HepG2 (cell line): ENCODE results near the gene C2CD2. TPM values are rescaled to one million over a fixed set of nuclear protein-coding genes. Genes with fewer than 3 reads are reported as not detected.

Experiments used
- ARID2 ChIP-seq: sonication (generic); formaldehyde crosslinking; IDR thresholded peaks from 2 replicates; pipeline ENCODE4 v1.8.1; 2022; ENCODE audit warnings: mild to moderate bottlenecking, missing genetic modification reagents, borderline replicate concordance
- CEBPB ChIP-seq: IDR thresholded peaks from 2 replicates; pipeline ENCODE4 v1.6.1; 2011; ENCODE audit warnings: low read depth, low read length, improper control_type of control experiment, borderline replicate concordance
- FOXP1 ChIP-seq, 2 experiments: fragments of 450-650 bp in 1 of 2; IDR thresholded peaks; 2 replicates each; pipeline ENCODE4 v1.6.1; 2017 to 2018; ENCODE audit warnings: antibody characterized with exemption in 1 of 2
- MEIS2 ChIP-seq: sonication (generic); formaldehyde crosslinking; IDR thresholded peaks from 2 replicates; pipeline ENCODE4 v1.9.0; 2021; ENCODE audit warnings: mild to moderate bottlenecking, missing genetic modification reagents
- NCOA2 ChIP-seq: sonication (generic); formaldehyde crosslinking; IDR thresholded peaks from 2 replicates; pipeline ENCODE4 v1.8.0; 2022; ENCODE audit warnings: inconsistent platforms
- NR1H2 ChIP-seq: sonication (generic); formaldehyde crosslinking; IDR thresholded peaks from 2 replicates; pipeline ENCODE4 v1.8.1; 2022; ENCODE audit warnings: low read depth, missing genetic modification reagents, borderline replicate concordance
- NR2C2 ChIP-seq: sonication (generic); formaldehyde crosslinking; IDR thresholded peaks from 2 replicates; pipeline ENCODE4 v1.4.0; 2020; ENCODE audit warnings: missing genetic modification reagents, mild to moderate bottlenecking, moderate library complexity, borderline replicate concordance
- RBAK ChIP-seq: sonication (generic); formaldehyde crosslinking; IDR thresholded peaks from 2 replicates; pipeline ENCODE4 v1.5.1; 2020; ENCODE audit warnings: mild to moderate bottlenecking, missing genetic modification reagents
- RELA ChIP-seq: sonication (generic); formaldehyde crosslinking; IDR thresholded peaks from 2 replicates; pipeline ENCODE4 v1.4.0; 2020; ENCODE audit warnings: missing genetic modification reagents
- SMC3 ChIP-seq: IDR thresholded peaks from 2 replicates; pipeline ENCODE4 v1.6.1; 2011; ENCODE audit warnings: low read length, improper control_type of control experiment
- YEATS4 ChIP-seq: sonication (generic); formaldehyde crosslinking; IDR thresholded peaks from 2 replicates; pipeline ENCODE4 v1.4.0; 2020; ENCODE audit warnings: missing genetic modification reagents, borderline replicate concordance
- ZBTB7A ChIP-seq: sonication (generic); formaldehyde crosslinking; IDR thresholded peaks from 2 replicates; pipeline ENCODE4 v1.8.0; 2022; ENCODE audit warnings: mild to moderate bottlenecking, missing genetic modification reagents
- ZNF256 ChIP-seq: sonication (generic); formaldehyde crosslinking; conservative IDR thresholded peaks from 2 replicates; pipeline ENCODE4 v1.4.0; 2020; ENCODE audit warnings: missing genetic modification reagents
- ZNF335 ChIP-seq: sonication (generic); formaldehyde crosslinking; IDR thresholded peaks from 2 replicates; pipeline ENCODE4 v1.4.0; 2020; ENCODE audit warnings: missing genetic modification reagents
- ZNF576 ChIP-seq: sonication (generic); formaldehyde crosslinking; IDR thresholded peaks from 2 replicates; pipeline ENCODE4 v1.4.0; 2020; ENCODE audit warnings: mild to moderate bottlenecking, missing genetic modification reagents
- ZNF782 ChIP-seq: sonication (generic); formaldehyde crosslinking; IDR thresholded peaks from 2 replicates; pipeline ENCODE4 v1.4.0; 2020; ENCODE audit warnings: missing genetic modification reagents, mild to moderate bottlenecking, borderline replicate concordance
- polyA plus RNA-seq, 8 experiments: library from polyadenylated mRNA; depleted of rRNA in 3 of 8; stranded (reverse) in 7 of 8; unstranded in 1 of 8; fragments of >200 nt; fragmentation: Illumina TruSeq in 4 of 8; extraction: Trizol in 4 of 8; gene quantifications; 2 replicates each; pipeline versions ENCODE4 v1.2.1 to v1.2.3, GENCODE V29; 2011 to 2016; ENCODE audit warnings: low read depth in 4 of 8, missing spikeins in 1 of 8, mixed read lengths in 1 of 8; ENCODE audit not compliant: insufficient read depth in 1 of 8
- total RNA-seq, 5 experiments: library from RNA; depleted of rRNA; stranded (reverse); fragments of >200 nt; fragmentation: Illumina TruSeq; extraction: Trizol; gene quantifications; 2 replicates each; pipeline ENCODE4 v1.2.3, GENCODE V29; 2016; ENCODE audit warnings: low read depth in 1 of 5
- TF ChIP-seq, protein P1 (sequence below): sonication (generic); formaldehyde crosslinking; IDR thresholded peaks from 2 replicates; pipeline ENCODE4 v1.5.1; 2020; ENCODE audit warnings: mild to moderate bottlenecking, missing genetic modification reagents, moderate library complexity
- TF ChIP-seq, protein P2 (sequence below): sonication (generic); formaldehyde crosslinking; IDR thresholded peaks from 2 replicates; pipeline ENCODE4 v1.4.0; 2020; ENCODE audit warnings: missing genetic modification reagents
- TF ChIP-seq, protein P3 (sequence below): IDR thresholded peaks from 2 replicates; pipeline ENCODE4 v1.6.1; 2016

The C2CD2 gene
- total and polyA plus RNA-seq, 2 of the 13 experiments (the other 11 are each of a cell fraction or from before 2014, with no cell fraction given), result 12.5 to 19.7 TPM

- TF ChIP-seq, protein P1, sequence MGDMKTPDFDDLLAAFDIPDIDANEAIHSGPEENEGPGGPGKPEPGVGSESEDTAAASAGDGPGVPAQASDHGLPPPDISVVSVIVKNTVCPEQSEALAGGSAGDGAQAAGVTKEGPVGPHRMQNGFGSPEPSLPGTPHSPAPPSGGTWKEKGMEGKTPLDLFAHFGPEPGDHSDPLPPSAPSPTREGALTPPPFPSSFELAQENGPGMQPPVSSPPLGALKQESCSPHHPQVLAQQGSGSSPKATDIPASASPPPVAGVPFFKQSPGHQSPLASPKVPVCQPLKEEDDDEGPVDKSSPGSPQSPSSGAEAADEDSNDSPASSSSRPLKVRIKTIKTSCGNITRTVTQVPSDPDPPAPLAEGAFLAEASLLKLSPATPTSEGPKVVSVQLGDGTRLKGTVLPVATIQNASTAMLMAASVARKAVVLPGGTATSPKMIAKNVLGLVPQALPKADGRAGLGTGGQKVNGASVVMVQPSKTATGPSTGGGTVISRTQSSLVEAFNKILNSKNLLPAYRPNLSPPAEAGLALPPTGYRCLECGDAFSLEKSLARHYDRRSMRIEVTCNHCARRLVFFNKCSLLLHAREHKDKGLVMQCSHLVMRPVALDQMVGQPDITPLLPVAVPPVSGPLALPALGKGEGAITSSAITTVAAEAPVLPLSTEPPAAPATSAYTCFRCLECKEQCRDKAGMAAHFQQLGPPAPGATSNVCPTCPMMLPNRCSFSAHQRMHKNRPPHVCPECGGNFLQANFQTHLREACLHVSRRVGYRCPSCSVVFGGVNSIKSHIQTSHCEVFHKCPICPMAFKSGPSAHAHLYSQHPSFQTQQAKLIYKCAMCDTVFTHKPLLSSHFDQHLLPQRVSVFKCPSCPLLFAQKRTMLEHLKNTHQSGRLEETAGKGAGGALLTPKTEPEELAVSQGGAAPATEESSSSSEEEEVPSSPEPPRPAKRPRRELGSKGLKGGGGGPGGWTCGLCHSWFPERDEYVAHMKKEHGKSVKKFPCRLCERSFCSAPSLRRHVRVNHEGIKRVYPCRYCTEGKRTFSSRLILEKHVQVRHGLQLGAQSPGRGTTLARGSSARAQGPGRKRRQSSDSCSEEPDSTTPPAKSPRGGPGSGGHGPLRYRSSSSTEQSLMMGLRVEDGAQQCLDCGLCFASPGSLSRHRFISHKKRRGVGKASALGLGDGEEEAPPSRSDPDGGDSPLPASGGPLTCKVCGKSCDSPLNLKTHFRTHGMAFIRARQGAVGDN (CRISPR knock-in tag), result peak; percentile 62
- TF ChIP-seq ZNF782 (CRISPR knock-in tag) (0 out of 2 replicates have a peak, but pooled peaks have one; percentile 35), RELA (CRISPR knock-in tag) (no peak), YEATS4 (CRISPR knock-in tag) (no peak), NR2C2 (CRISPR knock-in tag) (no peak), SMC3 (no peak), FOXP1 (IDR thresholded peaks at IDR 0.05) (no peak), FOXP1 (CRISPR knock-in tag; IDR thresholded peaks at IDR 0.05) (peak; percentile 63), NR1H2 (CRISPR knock-in tag) (no peak), ZNF256 (CRISPR knock-in tag) (no peak), RBAK (no peak), ARID2 (CRISPR knock-in tag) (no peak), MEIS2 (CRISPR knock-in tag) (no peak), ZNF576 (no peak), CEBPB (no peak), ZBTB7A (CRISPR knock-in tag) (peak; percentile 96), NCOA2 (peak; percentile 69), ZNF335 (no peak)
- TF ChIP-seq, protein P2, sequence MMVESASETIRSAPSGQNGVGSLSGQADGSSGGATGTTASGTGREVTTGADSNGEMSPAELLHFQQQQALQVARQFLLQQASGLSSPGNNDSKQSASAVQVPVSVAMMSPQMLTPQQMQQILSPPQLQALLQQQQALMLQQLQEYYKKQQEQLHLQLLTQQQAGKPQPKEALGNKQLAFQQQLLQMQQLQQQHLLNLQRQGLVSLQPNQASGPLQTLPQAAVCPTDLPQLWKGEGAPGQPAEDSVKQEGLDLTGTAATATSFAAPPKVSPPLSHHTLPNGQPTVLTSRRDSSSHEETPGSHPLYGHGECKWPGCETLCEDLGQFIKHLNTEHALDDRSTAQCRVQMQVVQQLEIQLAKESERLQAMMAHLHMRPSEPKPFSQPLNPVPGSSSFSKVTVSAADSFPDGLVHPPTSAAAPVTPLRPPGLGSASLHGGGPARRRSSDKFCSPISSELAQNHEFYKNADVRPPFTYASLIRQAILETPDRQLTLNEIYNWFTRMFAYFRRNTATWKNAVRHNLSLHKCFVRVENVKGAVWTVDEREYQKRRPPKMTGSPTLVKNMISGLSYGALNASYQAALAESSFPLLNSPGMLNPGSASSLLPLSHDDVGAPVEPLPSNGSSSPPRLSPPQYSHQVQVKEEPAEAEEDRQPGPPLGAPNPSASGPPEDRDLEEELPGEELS (CRISPR knock-in tag), result peak; percentile 83
- TF ChIP-seq, protein P3, sequence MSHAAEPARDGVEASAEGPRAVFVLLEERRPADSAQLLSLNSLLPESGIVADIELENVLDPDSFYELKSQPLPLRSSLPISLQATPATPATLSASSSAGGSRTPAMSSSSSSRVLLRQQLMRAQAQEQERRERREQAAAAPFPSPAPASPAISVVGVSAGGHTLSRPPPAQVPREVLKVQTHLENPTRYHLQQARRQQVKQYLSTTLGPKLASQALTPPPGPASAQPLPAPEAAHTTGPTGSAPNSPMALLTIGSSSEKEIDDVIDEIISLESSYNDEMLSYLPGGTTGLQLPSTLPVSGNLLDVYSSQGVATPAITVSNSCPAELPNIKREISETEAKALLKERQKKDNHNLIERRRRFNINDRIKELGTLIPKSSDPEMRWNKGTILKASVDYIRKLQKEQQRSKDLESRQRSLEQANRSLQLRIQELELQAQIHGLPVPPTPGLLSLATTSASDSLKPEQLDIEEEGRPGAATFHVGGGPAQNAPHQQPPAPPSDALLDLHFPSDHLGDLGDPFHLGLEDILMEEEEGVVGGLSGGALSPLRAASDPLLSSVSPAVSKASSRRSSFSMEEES (CRISPR knock-in tag), result peak; percentile 19; the same call in 1 of the 2 replicates
Measured at GRCh38 chr21:41926117-41926806, 27.6 kb downstream of the C2CD2 start (continued).
